DND-41 (cell line): ENCODE data around the gene MRM1.

Experiments
- ATAC-seq: fragments of 200-7000 bp; cut with Tn5 transposase; 3 replicates; pipeline ENCODE4 v1.9.1; 2021; ENCODE audit warnings: low read depth; ENCODE audit not compliant: insufficient read depth
- DNase-seq: peaks from one replicate; pipeline ENCODE4 v3.0.0-alpha.2; 2020
- H2AFZ ChIP-seq: 2 replicates; pipeline ENCODE4 v1.6.0; 2012; ENCODE audit warnings: low read depth, low read length
- H3K27ac ChIP-seq: 2 replicates; pipeline ENCODE4 v1.5.1; 2012; ENCODE audit warnings: low read length, inconsistent platforms
- H3K27me3 ChIP-seq: fragments of 200-600 bp; sonication (generic); 2 replicates; pipeline ENCODE4 v1.6.0; 2012; ENCODE audit warnings: low read length, mild to moderate bottlenecking, inconsistent platforms; ENCODE audit not compliant: insufficient read depth, poor library complexity
- H3K36me3 ChIP-seq: 2 replicates; pipeline ENCODE4 v1.5.1; 2012; ENCODE audit warnings: low read length, inconsistent platforms; ENCODE audit not compliant: insufficient read depth
- H3K4me1 ChIP-seq: 2 replicates; pipeline ENCODE4 v1.5.1; 2012; ENCODE audit warnings: mild to moderate bottlenecking, low read length; ENCODE audit not compliant: insufficient read depth
- H3K4me2 ChIP-seq: 2 replicates; pipeline ENCODE4 v1.6.0; 2012; ENCODE audit warnings: mild to moderate bottlenecking, moderate library complexity, low read length, inconsistent platforms; ENCODE audit not compliant: insufficient read depth
- H3K4me3 ChIP-seq, 2 experiments: fragments of 200-600 bp in 1 of 2; shearing (Covaris generic) in 1 of 2; 2 replicates each; pipeline ENCODE4 v1.5.1; 2012 to 2016; ENCODE audit warnings: inconsistent platforms in 2 of 2, low read length in 2 of 2, mild to moderate bottlenecking in 2 of 2, low read depth in 1 of 2, moderate library complexity in 1 of 2
- H3K79me2 ChIP-seq: 2 replicates; pipeline ENCODE4 v1.6.0; 2012; ENCODE audit warnings: low read length, inconsistent platforms; ENCODE audit not compliant: insufficient read depth
- H3K9ac ChIP-seq: 2 replicates; pipeline ENCODE4 v1.6.0; 2012; ENCODE audit warnings: low read depth, mild to moderate bottlenecking, inconsistent platforms, low read length, moderate library complexity
- H3K9me3 ChIP-seq: 2 replicates; pipeline ENCODE4 v1.5.1; 2012; ENCODE audit warnings: low read length, moderate library complexity, mild to moderate bottlenecking, inconsistent platforms; ENCODE audit not compliant: insufficient read depth, severe bottlenecking
- H4K20me1 ChIP-seq: 2 replicates; pipeline ENCODE4 v1.6.0; 2012; ENCODE audit warnings: low read length; ENCODE audit not compliant: insufficient read depth
- EZH2 ChIP-seq: IDR thresholded peaks from 3 replicates; pipeline ENCODE4 v1.6.1; 2012; ENCODE audit warnings: borderline replicate concordance, low read depth, mild to moderate bottlenecking, moderate library complexity, low read length, inconsistent platforms; ENCODE audit not compliant: severe bottlenecking
- TF ChIP-seq, protein P1 (sequence below): IDR thresholded peaks from 2 replicates; pipeline ENCODE4 v1.5.1; 2012; ENCODE audit warnings: borderline replicate concordance, low read length, moderate library complexity, mild to moderate bottlenecking; ENCODE audit not compliant: poor library complexity, severe bottlenecking; ENCODE audit errors: extremely low read depth

The MRM1 gene

DNA sequence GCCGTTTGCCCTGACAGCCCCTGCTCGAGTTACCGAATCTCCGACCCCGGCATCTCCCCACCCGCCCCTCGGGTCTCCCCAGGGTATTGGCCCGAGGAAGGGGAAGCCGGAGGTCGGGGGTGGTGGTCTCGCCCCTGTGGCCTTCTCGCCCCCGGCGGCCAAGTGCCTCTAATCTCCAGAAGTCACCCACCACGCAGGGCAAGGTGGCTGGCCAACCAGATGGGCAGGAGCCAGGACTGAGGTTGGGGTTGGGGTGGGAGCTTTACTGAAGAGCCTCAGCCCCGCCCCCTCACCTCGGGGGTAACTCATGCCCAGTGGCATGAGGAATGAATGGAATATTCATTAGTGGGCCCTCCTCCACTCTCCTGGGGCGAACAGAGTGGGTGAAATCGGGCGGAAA, 9.1 kb upstream of the MRM1 start:
- peak overlapping the region; percentile 62 to 83; a peak in 3 of 4 replicates for H3K4me3 ChIP-seq
- DNase-seq, result no peak
- peak overlapping the region; percentile 84 for H3K4me2 ChIP-seq
- no peaks in the 10 kb centered on the region for H3K9me3 ChIP-seq
- H4K20me1 ChIP-seq, result peaks cover 3% of the 10 kb centered on the region; the same call in 1 of the 2 replicates
- H2AFZ ChIP-seq, result peak overlapping the region; percentile 85
- TF ChIP-seq EZH2, result no peak
- H3K27me3 ChIP-seq, result no peaks in the 10 kb centered on the region
- peaks cover 6% of the 10 kb centered on the region; the same call in 1 of the 2 replicates for H3K79me2 ChIP-seq
- H3K9ac ChIP-seq, result peak overlapping the region; percentile 75
- H3K27ac ChIP-seq, result no peak overlapping the region; the same call in 1 of the 2 replicates
- peaks cover 26% of the 10 kb centered on the region for H3K36me3 ChIP-seq
- 0 out of 3 replicates have a peak, but pooled peaks have one; percentile 2 for ATAC-seq
- H3K4me1 ChIP-seq, result peaks cover 24% of the 10 kb centered on the region

DNA sequence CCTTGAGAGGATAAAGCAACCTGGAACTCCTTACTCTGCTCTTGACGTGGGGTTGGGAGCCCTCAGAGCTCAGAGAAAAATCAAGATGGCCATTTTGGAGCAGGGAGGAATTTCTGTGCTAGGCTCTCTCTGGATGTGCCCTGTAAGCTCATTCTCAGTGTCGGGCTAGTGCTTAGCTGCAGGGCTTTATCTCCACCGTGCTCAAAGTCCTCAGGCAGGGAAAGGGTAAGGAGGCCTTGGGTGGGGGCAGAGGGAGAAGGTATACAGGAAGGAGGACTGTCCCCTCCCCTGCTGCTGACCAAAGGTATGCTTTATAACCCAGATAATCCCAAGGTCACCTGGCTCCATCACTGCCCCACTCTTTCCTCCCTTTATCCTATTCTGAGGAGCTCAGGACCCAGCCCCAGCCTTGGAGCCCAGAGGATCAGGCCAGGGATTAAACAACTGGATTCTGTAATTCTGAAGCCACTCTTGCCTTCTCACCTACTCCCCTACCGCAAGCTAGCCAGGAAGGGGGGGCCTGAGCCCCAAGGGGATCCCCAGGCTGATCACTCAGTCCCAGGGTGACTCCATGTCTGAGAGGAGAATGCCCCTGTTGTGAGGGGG, 8.6 kb upstream of the MRM1 start:
- Histone ChIP-seq H4K20me1 (peaks cover 3% of the 10 kb centered on the region; the same call in 1 of the 2 replicates), H3K4me1 (peaks cover 24% of the 10 kb centered on the region), H3K27me3 (no peaks in the 10 kb centered on the region), H3K36me3 (peaks cover 21% of the 10 kb centered on the region), H3K4me2 (peak overlapping the region; percentile 84), H3K79me2 (peaks cover 6% of the 10 kb centered on the region; the same call in 1 of the 2 replicates), H3K4me3 (peak overlapping the region; percentile 62 to 83; a peak in 3 of 4 replicates), H3K9me3 (no peaks in the 10 kb centered on the region), H3K27ac (no peak overlapping the region; the same call in 1 of the 2 replicates), H2AFZ (no peak overlapping the region), H3K9ac (peak overlapping the region; percentile 75)
- TF ChIP-seq EZH2, result no peak
- TF ChIP-seq, protein P1, sequence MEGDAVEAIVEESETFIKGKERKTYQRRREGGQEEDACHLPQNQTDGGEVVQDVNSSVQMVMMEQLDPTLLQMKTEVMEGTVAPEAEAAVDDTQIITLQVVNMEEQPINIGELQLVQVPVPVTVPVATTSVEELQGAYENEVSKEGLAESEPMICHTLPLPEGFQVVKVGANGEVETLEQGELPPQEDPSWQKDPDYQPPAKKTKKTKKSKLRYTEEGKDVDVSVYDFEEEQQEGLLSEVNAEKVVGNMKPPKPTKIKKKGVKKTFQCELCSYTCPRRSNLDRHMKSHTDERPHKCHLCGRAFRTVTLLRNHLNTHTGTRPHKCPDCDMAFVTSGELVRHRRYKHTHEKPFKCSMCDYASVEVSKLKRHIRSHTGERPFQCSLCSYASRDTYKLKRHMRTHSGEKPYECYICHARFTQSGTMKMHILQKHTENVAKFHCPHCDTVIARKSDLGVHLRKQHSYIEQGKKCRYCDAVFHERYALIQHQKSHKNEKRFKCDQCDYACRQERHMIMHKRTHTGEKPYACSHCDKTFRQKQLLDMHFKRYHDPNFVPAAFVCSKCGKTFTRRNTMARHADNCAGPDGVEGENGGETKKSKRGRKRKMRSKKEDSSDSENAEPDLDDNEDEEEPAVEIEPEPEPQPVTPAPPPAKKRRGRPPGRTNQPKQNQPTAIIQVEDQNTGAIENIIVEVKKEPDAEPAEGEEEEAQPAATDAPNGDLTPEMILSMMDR, result no peak
- ATAC-seq (no peak), DNase-seq (no peak)

DNA sequence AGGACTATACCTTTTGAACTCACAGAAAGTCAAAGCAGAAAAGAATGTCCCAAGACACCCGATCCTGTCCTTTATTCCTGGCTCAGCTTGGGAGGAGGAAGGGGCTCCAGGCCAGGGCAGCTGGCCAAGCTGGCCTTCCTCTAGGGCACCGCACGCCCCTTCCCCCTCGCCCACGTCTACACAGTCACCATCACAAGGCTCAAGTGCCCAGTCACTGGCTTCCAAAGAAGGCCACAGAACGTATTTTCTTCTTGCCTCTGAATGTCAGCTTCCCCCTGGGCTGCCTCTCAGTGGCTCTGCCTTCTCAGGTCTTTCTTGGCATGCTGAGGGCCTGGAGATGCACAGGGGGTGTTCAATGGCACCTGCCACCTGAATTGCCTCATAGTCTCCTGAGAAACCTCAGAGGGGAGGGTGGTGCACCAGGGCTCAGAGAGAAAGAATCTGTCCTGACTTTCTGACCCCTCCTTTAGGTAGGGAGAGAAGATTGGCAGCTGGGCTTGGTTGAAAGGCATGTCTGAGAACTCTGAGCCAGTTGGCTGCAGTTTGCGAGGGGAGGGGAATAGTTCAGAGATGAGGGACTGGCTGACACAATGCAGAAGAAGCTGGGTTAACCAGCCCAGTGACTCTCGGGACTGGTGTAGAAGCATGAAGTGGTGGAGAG, 7.6 kb upstream of the MRM1 start:
- Histone ChIP-seq H3K79me2 (peaks cover 6% of the 10 kb centered on the region; the same call in 1 of the 2 replicates), H3K27me3 (no peaks in the 10 kb centered on the region), H3K4me1 (peaks cover 24% of the 10 kb centered on the region), H3K27ac (no peak overlapping the region), H4K20me1 (peaks cover 3% of the 10 kb centered on the region; the same call in 1 of the 2 replicates), H3K36me3 (peaks cover 17% of the 10 kb centered on the region; the same call in 1 of the 2 replicates), H3K9ac (no peak overlapping the region), H2AFZ (no peak overlapping the region), H3K4me2 (no peak overlapping the region), H3K9me3 (no peaks in the 10 kb centered on the region), H3K4me3 (no peak overlapping the region)
- DNase-seq (no peak), ATAC-seq (no peak)
- no peak for TF ChIP-seq EZH2
- TF ChIP-seq, protein P1, result no peak
